Right ventricle myocardium superior (tissue), 1 donor: ENCODE results near the gene DYNLT1. TPM values are rescaled to one million over a fixed set of nuclear protein-coding genes. Genes with fewer than 3 reads are reported as not detected.

ENCODE experiments used
- ATAC-seq: fragments of 200-7000 bp; cut with Tn5 transposase; one replicate; pipeline ENCODE4 v1.9.1; 2020; ENCODE audit warnings: mild to moderate bottlenecking; ENCODE audit not compliant: poor library complexity
- DNase-seq: peaks from one replicate; pipeline ENCODE4 v3.0.0-alpha.2; 2020
- intact Hi-C: fragments of 100-400 bp; cut with DNase I; formaldehyde crosslinking; loops from one replicate; pipeline ENCODE4 v1.11.2; 2022
- microRNA-seq: library from miRNA; unstranded; fragments of <30 nt; microRNA quantifications from one replicate; pipeline ENCODE4 v1.2.0, GENCODE V29; 2020
- total RNA-seq: library from RNA; stranded (reverse); fragmentation: NEBNext Ultra II Directional; extraction: Animal tissue kit (Norgen Biotek cat#: 25700); gene quantifications from one replicate; pipeline ENCODE4 v1.2.1, GENCODE V29; 2021
- donor health status: DM: no; HTN: yes; CAD: no; lungs with severe emphysema.

DYNLT1 gene
- total RNA-seq, 1 donor from 2014 or later, result 128 TPM

GRCh38 chr6:158586652-158587051, 57.9 kb downstream of the DYNLT1 start:
- DNase-seq (no peak), ATAC-seq (no peak)
- intact Hi-C loops, result no loop called here

Small RNA genes within 50 kb of the gene (microRNA-seq; reads per million reads assigned to microRNA genes)
- not detected for gene MIR7161

Other genes with a start within 250 kb of the DYNLT1 start
- gene TMEM181, start 84.7 kb downstream of the DYNLT1 start, total RNA-seq, result 8.8 TPM
- gene SYTL3, start 5.3 kb upstream of the DYNLT1 start, total RNA-seq, result 11.7 TPM
- 197 TPM for gene EZR, start 174.6 kb upstream of the DYNLT1 start, total RNA-seq